Gastroesophageal sphincter (tissue), 3 donors: ENCODE results near the gene ARSK.

ENCODE experiments used
- CTCF ChIP-seq, 4 experiments: fragments of 200-600 bp in 2 of 4; fragments of 450-650 bp in 2 of 4; sonication (generic) in 1 of 4; IDR thresholded peaks; one replicate each; pipeline ENCODE4 v1.5.1; 2017 to 2019; ENCODE audit warnings: antibody characterized with exemption in 4 of 4, mild to moderate bottlenecking in 2 of 4, moderate library complexity in 2 of 4
- POLR2AphosphoS5 ChIP-seq: sonication (generic); formaldehyde crosslinking; IDR thresholded peaks from one replicate; pipeline ENCODE4 v1.6.1; 2017; ENCODE audit warnings: antibody characterized with exemption

- TF ChIP-seq CTCF (IDR thresholded peaks at IDR 0.05) (no peak), POLR2AphosphoS5 (no peak)
Measured at GRCh38 chr5:95572016-95572415, 17.1 kb downstream of the ARSK start.
